Peyer's patch (tissue), 4 donors: ENCODE measurements around the gene RBM4B.

Experiments used
- CTCF ChIP-seq, 6 experiments: fragments of 450-650 bp in 4 of 6; fragments of 200-600 bp in 2 of 6; sonication (generic) in 1 of 6; IDR thresholded peaks; one replicate each; pipeline ENCODE4 v1.5.1; 2017 to 2019; ENCODE audit warnings: antibody characterized with exemption in 6 of 6, mild to moderate bottlenecking in 3 of 6, moderate library complexity in 1 of 6
- POLR2A ChIP-seq, 2 donors: fragments of 450-650 bp; IDR thresholded peaks; one replicate each; pipeline ENCODE4 v1.5.1; 2017; ENCODE audit warnings: antibody characterized with exemption in 2 of 2, mild to moderate bottlenecking in 2 of 2, moderate library complexity in 2 of 2

GRCh38 chr11:66683877-66684276 lies 6.2 kb upstream of the RBM4B start:
- TF ChIP-seq CTCF (IDR thresholded peaks at IDR 0.05) (no peak), POLR2A (IDR thresholded peaks at IDR 0.05) (no peak)
